Thymus (tissue), 11 donors: ENCODE measurements around the gene AKAP13. TPM values are rescaled to one million over a fixed set of nuclear protein-coding genes. Genes with fewer than 3 reads are reported as not detected.

Experiments
- DNase-seq, 9 donors: peaks; one replicate each; pipeline ENCODE4 v3.0.0-alpha.2; 2013; ENCODE audit warnings: low spot score in 9 of 9, low read depth in 6 of 9, missing footprints in 1 of 9
- H3K27ac ChIP-seq, 2 donors: one replicate each; pipeline ENCODE4 v1.5.1; 2013; ENCODE audit warnings: control low read depth in 1 of 2, low read depth in 1 of 2, low read length in 1 of 2, mild to moderate bottlenecking in 1 of 2, moderate library complexity in 1 of 2
- H3K27me3 ChIP-seq, 2 donors: one replicate each; pipeline ENCODE4 v1.5.1; 2013; ENCODE audit warnings: low read length in 1 of 2; ENCODE audit not compliant: control insufficient read depth in 2 of 2, insufficient read depth in 1 of 2
- H3K36me3 ChIP-seq, 2 donors: one replicate each; pipeline ENCODE4 v1.5.1; 2013; ENCODE audit warnings: low read length in 1 of 2, mild to moderate bottlenecking in 1 of 2, moderate library complexity in 1 of 2; ENCODE audit not compliant: control insufficient read depth in 2 of 2, insufficient read depth in 2 of 2
- H3K4me1 ChIP-seq, 2 donors: one replicate each; pipeline ENCODE4 v1.5.1; 2013; ENCODE audit warnings: low read length in 2 of 2; ENCODE audit not compliant: control insufficient read depth in 2 of 2, insufficient read depth in 2 of 2
- H3K4me3 ChIP-seq, 2 donors: one replicate each; pipeline ENCODE4 v1.5.1; 2013; ENCODE audit warnings: low read length in 2 of 2, control low read depth in 1 of 2, mild to moderate bottlenecking in 1 of 2
- H3K9me3 ChIP-seq, 2 donors: one replicate each; pipeline ENCODE4 v1.5.1; 2013; ENCODE audit warnings: low read length in 1 of 2, mild to moderate bottlenecking in 1 of 2; ENCODE audit not compliant: control insufficient read depth in 2 of 2, insufficient read depth in 1 of 2
- WGBS: extraction: QIAGEN DNeasy Blood & Tissue Kit; methylation state at CpG from one replicate; pipeline ENCODE4 v1.1.7; 2013; 5-methylcytosine and 5-hydroxymethylcytosine counted together
- polyA plus RNA-seq: library from polyadenylated mRNA; stranded (reverse); fragments of 200-250 nt; gene quantifications from one replicate; pipeline ENCODE4 v1.2.3, GENCODE V29; 2013
- total RNA-seq: library from RNA; stranded (reverse); fragments of 120-200 nt; gene quantifications from one replicate; pipeline ENCODE4 v1.2.4, GENCODE V29; 2013
- donor health status: healthy.

Gene AKAP13
- total and polyA plus RNA-seq, 2 donors = 49.8 to 63.8 TPM

- Histone ChIP-seq H3K27me3 (no peaks in the 10 kb centered on the region), H3K4me3 (no peak overlapping the region), H3K27ac (no peak overlapping the region), H3K36me3 (no peaks in the 10 kb centered on the region), H3K9me3 (no peaks in the 10 kb centered on the region), H3K4me1 (no peaks in the 10 kb centered on the region)
- 100% methylated on average over 1 of the region's 1 CpG for WGBS
- DNase-seq = no peak
These were observed 191.4 kb downstream of the AKAP13 start for GRCh38 chr15:85571780-85572179.

- H3K4me1 ChIP-seq = peaks cover 11 to 13% of the 10 kb centered on the region in 2 donors
These were observed 196.0 kb downstream of the AKAP13 start for GRCh38 chr15:85576392-85576791.

DNA sequence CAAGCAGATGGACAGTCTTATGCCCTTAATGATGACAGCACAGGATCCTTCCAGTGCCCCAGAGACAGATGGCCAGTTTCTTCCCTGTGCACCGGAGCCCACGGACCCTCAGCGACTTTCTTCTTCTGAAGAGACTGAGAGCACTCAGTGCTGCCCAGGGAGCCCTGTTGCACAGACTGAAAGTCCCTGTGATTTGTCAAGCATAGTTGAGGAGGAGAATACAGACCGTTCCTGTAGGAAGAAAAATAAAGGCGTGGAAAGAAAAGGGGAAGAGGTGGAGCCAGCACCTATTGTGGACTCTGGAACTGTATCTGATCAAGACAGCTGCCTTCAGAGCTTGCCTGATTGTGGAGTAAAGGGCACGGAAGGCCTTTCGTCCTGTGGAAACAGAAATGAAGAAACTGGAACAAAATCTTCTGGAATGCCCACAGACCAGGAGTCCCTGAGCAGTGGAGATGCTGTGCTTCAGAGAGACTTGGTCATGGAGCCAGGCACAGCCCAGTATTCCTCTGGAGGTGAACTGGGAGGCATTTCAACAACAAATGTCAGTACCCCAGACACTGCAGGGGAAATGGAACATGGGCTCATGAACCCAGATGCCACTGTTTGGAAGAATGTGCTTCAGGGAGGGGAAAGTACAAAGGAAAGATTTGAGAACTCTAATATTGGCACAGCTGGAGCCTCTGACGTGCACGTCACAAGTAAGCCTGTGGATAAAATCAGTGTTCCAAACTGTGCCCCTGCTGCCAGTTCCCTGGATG, 198.7 kb downstream of the AKAP13 start:
- no peak for DNase-seq
- no peaks in the 10 kb centered on the region for H3K9me3 ChIP-seq
- no peaks in the 10 kb centered on the region for H3K27me3 ChIP-seq
- peaks cover 10 to 19% of the 10 kb centered on the region in 2 donors for H3K36me3 ChIP-seq
- peaks cover 32 to 33% of the 10 kb centered on the region in 2 donors for H3K4me1 ChIP-seq
- no peak overlapping the region for H3K27ac ChIP-seq
- H3K4me3 ChIP-seq = no peak overlapping the region
- 76% methylated on average over 9 of the region's 9 CpGs for WGBS

More at GRCh38 chr15:85576392-85576791, 196.0 kb downstream of the AKAP13 start:
- 96% methylated on average over 3 of the region's 3 CpGs for WGBS
- H3K27me3 ChIP-seq = no peaks in the 10 kb centered on the region
- H3K4me3 ChIP-seq = no peak overlapping the region
- H3K27ac ChIP-seq = no peak overlapping the region
- no peaks in the 10 kb centered on the region for H3K9me3 ChIP-seq
- peaks cover 10 to 19% of the 10 kb centered on the region in 2 donors for H3K36me3 ChIP-seq
- no peak for DNase-seq

GRCh38 chr15:85579957-85580694, 199.7 kb downstream of the AKAP13 start:
- peak overlapping the region; percentile 95 to 98 for H3K27ac ChIP-seq
- WGBS = 87% methylated on average over 14 of the region's 14 CpGs
- peak in 1 of 9 donors; percentile 26 for DNase-seq
- H3K9me3 ChIP-seq = no peaks in the 10 kb centered on the region
- H3K4me3 ChIP-seq = no peak overlapping the region
- peaks cover 10 to 19% of the 10 kb centered on the region in 2 donors for H3K36me3 ChIP-seq
- H3K27me3 ChIP-seq = no peaks in the 10 kb centered on the region
- peaks cover 35 to 40% of the 10 kb centered on the region in 2 donors for H3K4me1 ChIP-seq

DNA sequence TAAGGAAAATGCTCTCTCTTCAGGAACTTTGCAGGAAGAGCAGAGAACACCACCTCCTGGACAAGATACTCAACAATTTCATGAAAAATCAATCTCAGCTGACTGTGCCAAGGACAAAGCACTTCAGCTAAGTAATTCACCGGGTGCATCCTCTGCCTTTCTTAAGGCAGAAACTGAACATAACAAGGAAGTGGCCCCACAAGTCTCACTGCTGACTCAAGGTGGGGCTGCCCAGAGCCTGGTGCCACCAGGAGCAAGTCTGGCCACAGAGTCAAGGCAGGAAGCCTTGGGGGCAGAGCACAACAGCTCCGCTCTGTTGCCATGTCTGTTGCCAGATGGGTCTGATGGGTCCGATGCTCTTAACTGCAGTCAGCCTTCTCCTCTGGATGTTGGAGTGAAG, 200.5 kb downstream of the AKAP13 start:
- peaks cover 35 to 44% of the 10 kb centered on the region in 2 donors for H3K4me1 ChIP-seq
- H3K9me3 ChIP-seq = no peaks in the 10 kb centered on the region
- peak overlapping the region; percentile 95 to 98 for H3K27ac ChIP-seq
- peak in 2 of 9 donors; percentile 30 to 59 for DNase-seq
- no peaks in the 10 kb centered on the region for H3K27me3 ChIP-seq
- H3K36me3 ChIP-seq = peaks cover 13 to 19% of the 10 kb centered on the region in 2 donors
- WGBS = 44% methylated on average over 3 of the region's 3 CpGs
- no peak overlapping the region for H3K4me3 ChIP-seq

GRCh38 chr15:85581495-85581894, 201.1 kb downstream of the AKAP13 start:
- peaks cover 35 to 44% of the 10 kb centered on the region in 2 donors for H3K4me1 ChIP-seq
- H3K27me3 ChIP-seq = no peaks in the 10 kb centered on the region
- H3K27ac ChIP-seq = peak overlapping the region; percentile 95 to 98
- DNase-seq = peak in 4 of 9 donors; percentile 39 to 71 (median 41)
- peaks cover 13 to 22% of the 10 kb centered on the region in 2 donors for H3K36me3 ChIP-seq
- H3K9me3 ChIP-seq = no peaks in the 10 kb centered on the region
- H3K4me3 ChIP-seq = no peak overlapping the region
- 62% methylated on average over 8 of the region's 8 CpGs for WGBS

- H3K4me1 ChIP-seq = peaks cover 35 to 44% of the 10 kb centered on the region in 2 donors
- WGBS = 6% methylated on average over 10 of the region's 10 CpGs
These were observed 202.0 kb downstream of the AKAP13 start for GRCh38 chr15:85582131-85583079.

GRCh38 chr15:85583442-85583841, 203.0 kb downstream of the AKAP13 start:
- Histone ChIP-seq H3K9me3 (no peaks in the 10 kb centered on the region), H3K36me3 (peaks cover 18 to 26% of the 10 kb centered on the region in 2 donors)
- DNase-seq = peak in 2 of 9 donors; percentile 19 to 51

More at GRCh38 chr15:85582131-85583079, 202.0 kb downstream of the AKAP13 start:
- Histone ChIP-seq H3K27me3 (no peaks in the 10 kb centered on the region), H3K27ac (peak overlapping the region; percentile 95 to 98), H3K4me3 (peak overlapping the region; percentile 51 to 57), H3K36me3 (peaks cover 18 to 22% of the 10 kb centered on the region in 2 donors), H3K9me3 (no peaks in the 10 kb centered on the region)
- peak; percentile 64 to 91 (median 77) for DNase-seq

More at GRCh38 chr15:85583442-85583841, 203.0 kb downstream of the AKAP13 start:
- H3K27ac ChIP-seq = peak overlapping the region; percentile 78 to 95
- WGBS = 27% methylated on average over 4 of the region's 4 CpGs
- H3K27me3 ChIP-seq = no peaks in the 10 kb centered on the region
- peaks cover 35 to 44% of the 10 kb centered on the region in 2 donors for H3K4me1 ChIP-seq
- H3K4me3 ChIP-seq = peak overlapping the region; percentile 51 to 57
